MCF 10A (cell line): ENCODE data around the gene ABCC5. TPM values are rescaled to one million over a fixed set of nuclear protein-coding genes. Genes with fewer than 3 reads are reported as not detected.

Source experiments
- BruUV-seq: library from RNA; stranded (reverse); fragments of 400-500 nt; replicated peaks from 2 replicates; lab custom pipeline; 2021; lab: Mats Ljungman, UMichigan
- CTCF ChIA-PET: fragments of 300-600 bp; sonication (Branson Sonifier 250); formaldehyde crosslinking; extraction: SDS; loops from one replicate; lab custom pipeline; 2021; ENCODE audit warnings: antibody characterized with exemption, inconsistent platforms; lab: Yijun Ruan, JAX
- POLR2A ChIA-PET: fragments of 300-600, 350-650 bp; sonication (Branson Sonifier 250); formaldehyde crosslinking; extraction: SDS; loops from one replicate; lab custom pipeline; 2020; ENCODE audit warnings: antibody characterized with exemption, inconsistent platforms; lab: Yijun Ruan, JAX
- DNase-seq: peaks from one replicate; pipeline ENCODE4 v3.0.0-alpha.2; 2018; ENCODE audit not compliant: unreplicated experiment
- H3K27ac Mint-ChIP-seq: one replicate; pipeline ENCODE4 v1.8.0; 2022; ENCODE audit warnings: mild to moderate bottlenecking, low read depth, mixed read lengths; ENCODE audit not compliant: unreplicated experiment
- H3K27me3 Mint-ChIP-seq: one replicate; pipeline ENCODE4 v1.8.0; 2022; ENCODE audit warnings: mixed read lengths; ENCODE audit not compliant: insufficient read depth, unreplicated experiment
- H3K36me3 Mint-ChIP-seq: one replicate; pipeline ENCODE4 v1.8.0; 2022; ENCODE audit warnings: mild to moderate bottlenecking, moderate library complexity, mixed read lengths; ENCODE audit not compliant: insufficient read depth, unreplicated experiment
- H3K4me1 Mint-ChIP-seq: one replicate; pipeline ENCODE4 v1.8.0; 2022; ENCODE audit warnings: mixed read lengths; ENCODE audit not compliant: insufficient read depth, unreplicated experiment
- H3K4me3 Mint-ChIP-seq: one replicate; pipeline ENCODE4 v1.8.0; 2022; ENCODE audit warnings: mild to moderate bottlenecking, moderate library complexity, mixed read lengths; ENCODE audit not compliant: unreplicated experiment
- H3K9me3 Mint-ChIP-seq: one replicate; pipeline ENCODE4 v1.8.0; 2022; ENCODE audit warnings: mixed read lengths; ENCODE audit not compliant: unreplicated experiment
- intact Hi-C: fragments of 100-400 bp; cut with micrococcal nuclease; formaldehyde crosslinking; loops from 2 replicates; pipeline ENCODE4 v1.14.1; 2022
- total RNA-seq: library from RNA; stranded (reverse); gene quantifications from 2 replicates; pipeline ENCODE4 v1.2.3, GENCODE V29; 2022
- TF ChIP-seq, protein P1 (sequence below): fragments of 200-600 bp; IDR thresholded peaks from one replicate; pipeline ENCODE4 v1.8.0; 2022; ENCODE audit warnings: antibody characterized with exemption, mild to moderate bottlenecking; ENCODE audit not compliant: unreplicated experiment

Gene ABCC5
- total RNA-seq, 1 experiment from 2014 or later: 16.5 TPM

GRCh38 chr3:183953471-183954070 lies 64.1 kb downstream of the ABCC5 start:
- ChIA-PET CTCF (interaction anchor here (0.6 kb wide), 2 partner anchors 11 to 122 kb away, joined by 3 to 4 read pairs; no protein-coding TSS in a partner anchor), POLR2A (interaction anchor here (1.1 kb wide), 1 partner anchor 16 kb away, joined by 3 read pairs; no protein-coding TSS in a partner anchor)
- no TSS peak for BruUV-seq

DNA sequence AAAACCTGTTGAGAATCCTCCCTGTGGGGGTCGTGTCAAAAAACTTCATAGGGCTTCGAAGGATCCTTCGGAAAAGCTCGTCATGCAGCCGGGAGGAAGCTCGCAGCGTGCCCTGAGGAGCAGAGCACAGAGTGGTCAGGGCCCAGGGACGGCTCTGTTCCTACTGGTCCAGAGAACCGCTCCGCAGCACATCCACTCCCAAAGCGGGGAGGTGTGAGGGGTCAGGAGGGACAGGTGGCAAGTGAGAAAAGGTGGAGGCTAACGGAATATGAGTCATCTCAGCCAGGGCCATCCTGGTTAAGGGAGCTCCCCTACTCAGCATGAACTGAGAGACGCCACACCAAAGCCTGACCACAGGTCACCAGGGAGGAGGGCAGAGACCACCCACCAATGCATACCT lies 66.2 kb downstream of the ABCC5 start:
- ChIA-PET POLR2A (no interaction called here), CTCF (no interaction called here)
- DNase-seq: no peak
- Mint-ChIP-seq H3K36me3 (peaks cover 46% of the 10 kb centered on the region), H3K27ac (no peak overlapping the region), H3K4me3 (no peak overlapping the region), H3K4me1 (no peaks in the 10 kb centered on the region), H3K27me3 (no peaks in the 10 kb centered on the region), H3K9me3 (no peaks in the 10 kb centered on the region)
- no TSS peak for BruUV-seq
- TF ChIP-seq, protein P1, sequence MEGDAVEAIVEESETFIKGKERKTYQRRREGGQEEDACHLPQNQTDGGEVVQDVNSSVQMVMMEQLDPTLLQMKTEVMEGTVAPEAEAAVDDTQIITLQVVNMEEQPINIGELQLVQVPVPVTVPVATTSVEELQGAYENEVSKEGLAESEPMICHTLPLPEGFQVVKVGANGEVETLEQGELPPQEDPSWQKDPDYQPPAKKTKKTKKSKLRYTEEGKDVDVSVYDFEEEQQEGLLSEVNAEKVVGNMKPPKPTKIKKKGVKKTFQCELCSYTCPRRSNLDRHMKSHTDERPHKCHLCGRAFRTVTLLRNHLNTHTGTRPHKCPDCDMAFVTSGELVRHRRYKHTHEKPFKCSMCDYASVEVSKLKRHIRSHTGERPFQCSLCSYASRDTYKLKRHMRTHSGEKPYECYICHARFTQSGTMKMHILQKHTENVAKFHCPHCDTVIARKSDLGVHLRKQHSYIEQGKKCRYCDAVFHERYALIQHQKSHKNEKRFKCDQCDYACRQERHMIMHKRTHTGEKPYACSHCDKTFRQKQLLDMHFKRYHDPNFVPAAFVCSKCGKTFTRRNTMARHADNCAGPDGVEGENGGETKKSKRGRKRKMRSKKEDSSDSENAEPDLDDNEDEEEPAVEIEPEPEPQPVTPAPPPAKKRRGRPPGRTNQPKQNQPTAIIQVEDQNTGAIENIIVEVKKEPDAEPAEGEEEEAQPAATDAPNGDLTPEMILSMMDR: no peak
- intact Hi-C loops: no loop called here

More at GRCh38 chr3:183953471-183954070, 64.1 kb downstream of the ABCC5 start:
- intact Hi-C loops: no loop called here
- no peak overlapping the region for H3K4me3 Mint-ChIP-seq
- no peak for DNase-seq
- no peaks in the 10 kb centered on the region for H3K4me1 Mint-ChIP-seq
- H3K9me3 Mint-ChIP-seq: no peaks in the 10 kb centered on the region
- no peak overlapping the region for H3K27ac Mint-ChIP-seq
- H3K27me3 Mint-ChIP-seq: no peaks in the 10 kb centered on the region
- H3K36me3 Mint-ChIP-seq: peaks cover 36% of the 10 kb centered on the region
- TF ChIP-seq, protein P1: no peak

GRCh38 chr3:183949690-183950089 lies 68.0 kb downstream of the ABCC5 start:
- Mint-ChIP-seq H3K36me3 (peaks cover 45% of the 10 kb centered on the region), H3K9me3 (no peaks in the 10 kb centered on the region), H3K27me3 (no peaks in the 10 kb centered on the region), H3K4me3 (no peak overlapping the region), H3K27ac (no peak overlapping the region), H3K4me1 (no peaks in the 10 kb centered on the region)
- TF ChIP-seq, protein P1: no peak
- no TSS peak for BruUV-seq
- DNase-seq: no peak
- ChIA-PET POLR2A (no interaction called here), CTCF (interaction anchor here (0.6 kb wide), 1 partner anchor 278 kb away, joined by 3 read pairs; no protein-coding TSS in a partner anchor)
- intact Hi-C loops: no loop called here

GRCh38 chr3:183946037-183946436 lies 71.6 kb downstream of the ABCC5 start:
- H3K9me3 Mint-ChIP-seq: no peaks in the 10 kb centered on the region
- intact Hi-C loops: no loop called here
- no peak for DNase-seq
- H3K4me1 Mint-ChIP-seq: no peaks in the 10 kb centered on the region
- BruUV-seq: no TSS peak
- no peak overlapping the region for H3K27ac Mint-ChIP-seq
- TF ChIP-seq, protein P1: no peak
- peaks cover 43% of the 10 kb centered on the region for H3K36me3 Mint-ChIP-seq
- POLR2A ChIA-PET: interaction anchor here (1.2 kb wide), 1 partner anchor 27 kb away, joined by 3 read pairs; no protein-coding TSS in a partner anchor
- H3K4me3 Mint-ChIP-seq: no peak overlapping the region
- H3K27me3 Mint-ChIP-seq: no peaks in the 10 kb centered on the region
- CTCF ChIA-PET: interaction anchor here (0.5 kb wide), 1 partner anchor 176 kb away, joined by 3 read pairs; no protein-coding TSS in a partner anchor
